MM.1S (cell line): ENCODE data around the gene ASB6.

Source experiments
- CTCF ChIP-seq: fragments of 300-600 bp; sonication (generic); IDR thresholded peaks from 2 replicates; pipeline ENCODE4 v1.5.1; 2016; ENCODE audit warnings: antibody characterized with exemption, low read length, mixed read lengths
- EZH2 ChIP-seq: fragments of 300-600 bp; sonication (generic); optimal IDR thresholded peaks from 2 replicates; pipeline ENCODE3; 2017; ENCODE audit warnings: low read depth, mild to moderate bottlenecking, antibody characterized with exemption, low read length, mixed read lengths

DNA sequence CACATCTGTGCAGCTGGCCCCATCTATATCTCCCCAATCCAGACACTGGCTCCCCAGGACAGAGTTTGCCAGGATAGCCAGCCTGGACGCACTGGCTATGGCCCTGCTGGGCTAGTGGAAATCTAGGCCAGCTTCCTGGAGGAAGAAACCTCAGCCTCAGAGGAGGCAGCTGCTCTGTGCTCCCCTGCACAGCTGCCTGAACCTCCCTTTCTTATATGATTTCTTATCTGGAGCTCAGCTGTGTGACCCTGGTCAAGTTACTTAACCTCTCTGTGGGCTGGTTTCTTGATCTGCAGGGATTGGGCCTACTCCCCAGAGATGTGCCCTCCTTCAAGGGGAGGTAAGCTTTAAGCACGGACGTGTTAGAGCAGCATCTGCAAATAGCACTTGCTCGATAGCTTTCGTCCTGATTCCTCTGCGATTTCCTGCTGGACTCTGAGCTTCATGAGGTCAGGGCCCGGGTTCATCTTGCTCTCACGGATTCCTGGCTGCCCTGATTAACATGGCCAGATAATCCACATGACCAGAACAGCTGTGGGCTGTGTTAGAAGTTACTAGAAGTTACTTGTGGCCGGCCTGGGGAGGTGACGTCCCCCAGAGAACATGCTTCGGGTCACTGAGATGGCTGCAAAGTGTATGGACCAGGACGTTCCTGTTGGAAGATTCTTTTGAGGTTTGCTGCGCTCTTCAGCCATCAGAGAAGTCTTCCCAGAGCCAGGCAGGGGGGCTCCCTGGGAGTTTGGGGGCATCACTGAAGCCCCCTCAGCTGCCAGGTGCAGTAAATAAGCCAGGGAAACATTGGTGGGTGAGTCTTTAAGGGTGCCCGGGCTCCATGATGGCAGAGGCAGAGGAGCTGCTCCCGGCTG, 35.6 kb downstream of the ASB6 start:
- TF ChIP-seq EZH2 (no peak), CTCF (no peak)
